ENCODE results near the gene NABP2.
"Not testable (repeated sequence)": the region's sequence is repeated elsewhere in the genome, so short reads cannot be mapped to it uniquely, and the experiment has no call there.

NABP2 gene

DNA sequence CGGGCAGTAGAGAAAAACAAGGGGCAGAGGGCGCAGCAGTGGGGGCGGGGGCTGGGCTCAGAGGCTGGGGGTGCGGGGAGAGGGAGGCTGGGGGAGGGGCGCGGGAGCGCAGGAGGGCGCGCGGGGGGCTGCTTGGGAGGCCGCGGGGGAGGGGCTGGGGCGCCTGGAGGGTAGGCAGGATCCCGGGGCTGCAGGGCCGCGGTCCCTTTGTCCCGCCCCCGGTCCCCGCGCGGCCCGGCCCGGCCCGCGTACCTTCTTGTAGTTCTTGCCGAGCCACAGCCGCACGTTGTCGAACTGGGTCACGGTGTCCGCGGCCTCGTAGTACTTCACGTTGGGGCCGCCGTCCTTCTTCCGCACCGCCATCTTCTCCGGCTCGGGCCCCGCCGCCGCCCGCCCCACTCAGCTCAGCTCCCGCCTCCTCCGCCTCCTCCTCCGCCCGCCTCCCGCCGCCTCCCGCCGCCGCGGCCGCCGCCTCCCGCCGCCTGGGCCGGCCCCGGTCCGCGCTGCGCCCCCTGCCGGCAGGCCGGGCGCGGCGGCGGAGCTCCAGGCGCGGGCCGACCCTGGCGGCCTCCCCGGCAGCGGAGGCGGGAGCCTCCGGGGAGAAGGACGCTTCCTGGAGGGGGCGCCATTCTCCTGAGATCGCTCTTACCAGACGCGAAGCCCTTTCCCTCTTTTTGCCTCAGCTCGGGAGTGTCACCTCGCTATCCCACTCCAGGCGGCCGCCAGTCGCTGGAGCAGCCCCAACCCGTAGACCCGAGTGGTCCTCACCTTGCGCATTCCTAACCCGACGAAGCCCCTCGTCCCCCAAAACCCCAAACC lies 34.8 kb upstream of the NABP2 start, which contains the start of gene SMARCC2:
Gene SMARCC2, minus strand, starts transcription at position 385 of the 819 bp plus-strand sequence. Its CDS starts 22 bp downstream, at position 363.
- TF ChIP-seq, protein P1, sequence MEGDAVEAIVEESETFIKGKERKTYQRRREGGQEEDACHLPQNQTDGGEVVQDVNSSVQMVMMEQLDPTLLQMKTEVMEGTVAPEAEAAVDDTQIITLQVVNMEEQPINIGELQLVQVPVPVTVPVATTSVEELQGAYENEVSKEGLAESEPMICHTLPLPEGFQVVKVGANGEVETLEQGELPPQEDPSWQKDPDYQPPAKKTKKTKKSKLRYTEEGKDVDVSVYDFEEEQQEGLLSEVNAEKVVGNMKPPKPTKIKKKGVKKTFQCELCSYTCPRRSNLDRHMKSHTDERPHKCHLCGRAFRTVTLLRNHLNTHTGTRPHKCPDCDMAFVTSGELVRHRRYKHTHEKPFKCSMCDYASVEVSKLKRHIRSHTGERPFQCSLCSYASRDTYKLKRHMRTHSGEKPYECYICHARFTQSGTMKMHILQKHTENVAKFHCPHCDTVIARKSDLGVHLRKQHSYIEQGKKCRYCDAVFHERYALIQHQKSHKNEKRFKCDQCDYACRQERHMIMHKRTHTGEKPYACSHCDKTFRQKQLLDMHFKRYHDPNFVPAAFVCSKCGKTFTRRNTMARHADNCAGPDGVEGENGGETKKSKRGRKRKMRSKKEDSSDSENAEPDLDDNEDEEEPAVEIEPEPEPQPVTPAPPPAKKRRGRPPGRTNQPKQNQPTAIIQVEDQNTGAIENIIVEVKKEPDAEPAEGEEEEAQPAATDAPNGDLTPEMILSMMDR (IDR thresholded peaks at IDR 0.05; ENCODE audit: low read depth, low read length), result peak; percentile 74
- Histone ChIP-seq H3K4me3 (ENCODE audit: low read depth, low read length) (peak within 1 kb of the TSS; percentile 92), H3K4me1 (no peaks in the 10 kb centered on the region), H3K9me3 (no peaks in the 10 kb centered on the region), H3K27me3 (no peaks in the 10 kb centered on the region), H3K36me3 (peaks cover 18% of the 10 kb centered on the region)
- peak; percentile 96 for DNase-seq

DNA sequence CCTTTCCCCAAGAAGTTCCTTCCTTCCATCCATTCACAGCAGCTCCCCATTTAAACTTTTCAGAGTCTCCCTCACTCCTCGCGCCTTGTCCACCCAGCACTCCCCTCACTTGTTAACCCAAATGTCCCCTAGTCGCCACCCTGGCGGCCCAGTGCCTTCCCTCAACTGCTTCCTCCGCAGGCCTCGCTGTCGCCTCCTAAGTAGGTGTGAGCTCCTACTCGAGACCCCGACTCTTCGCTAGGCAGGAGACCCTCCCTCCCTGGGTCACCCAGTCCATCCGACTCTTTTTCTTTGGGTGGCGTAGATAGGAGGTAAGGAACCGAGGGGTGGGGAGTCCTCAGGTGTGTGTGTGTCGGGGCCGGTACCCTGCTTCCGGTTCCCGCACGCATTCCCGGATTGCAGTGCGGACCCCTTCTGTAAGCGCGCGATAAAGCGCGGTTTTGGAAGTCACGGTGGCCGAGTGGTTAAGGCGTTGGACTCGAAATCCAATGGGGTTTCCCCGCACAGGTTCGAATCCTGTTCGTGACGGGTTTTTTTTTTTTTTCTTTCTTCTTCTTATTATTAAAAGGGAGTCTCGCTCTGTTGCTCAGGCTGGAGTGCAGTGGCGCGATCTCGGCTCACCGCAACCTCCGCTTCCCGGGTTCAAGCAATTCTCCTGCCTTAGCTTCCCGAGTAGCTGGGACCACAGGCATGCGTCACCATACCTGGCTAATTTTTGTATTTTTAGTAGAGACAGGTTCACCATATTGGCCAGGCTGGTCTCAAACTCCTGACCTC lies 34.0 kb upstream of the NABP2 start:
- H3K4me3 ChIP-seq (ENCODE audit: low read depth, low read length), result peak overlapping the region; percentile 92
- H3K9me3 ChIP-seq, result no peaks in the 10 kb centered on the region
- H3K4me1 ChIP-seq, result no peaks in the 10 kb centered on the region
- TF ChIP-seq, protein P1 (IDR thresholded peaks at IDR 0.05; ENCODE audit: low read depth, low read length), result no peak
- DNase-seq, result peak; percentile 79
- no peaks in the 10 kb centered on the region for H3K27me3 ChIP-seq
- peaks cover 10% of the 10 kb centered on the region for H3K36me3 ChIP-seq

DNA sequence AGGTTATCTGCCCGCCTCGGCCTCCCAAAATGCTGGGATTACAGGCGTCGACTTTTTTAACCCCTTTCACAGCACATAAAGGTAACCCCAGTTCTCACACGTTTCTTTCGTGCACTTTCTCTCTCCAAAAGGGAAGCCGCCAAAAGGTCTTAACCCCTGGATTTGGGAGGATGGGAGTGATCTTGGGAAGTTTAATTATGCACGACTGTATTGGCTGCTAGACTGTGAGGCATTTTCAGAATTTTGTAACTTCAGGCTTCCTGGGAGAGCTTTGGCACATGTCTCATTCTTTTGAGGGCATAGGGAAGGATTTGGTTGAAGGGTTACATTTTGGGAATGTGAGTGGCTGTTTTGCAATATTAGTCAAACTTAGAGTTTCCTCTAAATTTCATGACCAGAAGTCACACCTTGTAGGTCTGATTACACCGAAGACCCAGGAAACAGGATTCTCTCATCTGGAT lies 33.4 kb upstream of the NABP2 start:
- peak overlapping the region; percentile 92 for H3K4me3 ChIP-seq (ENCODE audit: low read depth, low read length)
- no peaks in the 10 kb centered on the region for H3K4me1 ChIP-seq
- H3K36me3 ChIP-seq, result peaks cover 7% of the 10 kb centered on the region
- DNase-seq, result no peak
- no peaks in the 10 kb centered on the region for H3K9me3 ChIP-seq
- no peaks in the 10 kb centered on the region for H3K27me3 ChIP-seq
- TF ChIP-seq, protein P1 (IDR thresholded peaks at IDR 0.05; ENCODE audit: low read depth, low read length), result no peak

DNA sequence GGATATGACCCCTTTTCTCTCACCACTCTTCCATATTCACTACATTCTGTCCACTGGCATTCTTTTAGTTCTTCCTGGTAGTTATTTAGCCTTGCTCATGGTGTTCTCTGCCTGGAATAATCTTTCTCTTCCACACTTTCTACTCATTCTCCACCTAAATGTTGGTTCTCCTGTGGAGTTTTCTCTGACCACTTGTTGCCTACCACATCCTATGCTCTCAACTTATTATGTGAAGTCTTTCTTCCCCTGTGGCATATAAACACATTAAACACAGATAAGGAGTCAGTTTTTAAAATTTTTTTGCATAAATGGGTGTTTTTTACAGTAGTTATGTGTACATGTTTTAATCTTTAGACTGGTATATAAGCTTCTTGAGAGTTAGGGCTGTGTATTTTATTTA lies 31.6 kb upstream of the NABP2 start:
- H3K27me3 ChIP-seq, result no peaks in the 10 kb centered on the region
- H3K36me3 ChIP-seq, result no peaks in the 10 kb centered on the region; the same call in 1 of the 2 replicates
- no peaks in the 10 kb centered on the region for H3K9me3 ChIP-seq
- no peak overlapping the region for H3K4me3 ChIP-seq (ENCODE audit: low read depth, low read length)
- DNase-seq, result no peak
- TF ChIP-seq, protein P1 (IDR thresholded peaks at IDR 0.05; ENCODE audit: low read depth, low read length), result no peak
- no peaks in the 10 kb centered on the region for H3K4me1 ChIP-seq

DNA sequence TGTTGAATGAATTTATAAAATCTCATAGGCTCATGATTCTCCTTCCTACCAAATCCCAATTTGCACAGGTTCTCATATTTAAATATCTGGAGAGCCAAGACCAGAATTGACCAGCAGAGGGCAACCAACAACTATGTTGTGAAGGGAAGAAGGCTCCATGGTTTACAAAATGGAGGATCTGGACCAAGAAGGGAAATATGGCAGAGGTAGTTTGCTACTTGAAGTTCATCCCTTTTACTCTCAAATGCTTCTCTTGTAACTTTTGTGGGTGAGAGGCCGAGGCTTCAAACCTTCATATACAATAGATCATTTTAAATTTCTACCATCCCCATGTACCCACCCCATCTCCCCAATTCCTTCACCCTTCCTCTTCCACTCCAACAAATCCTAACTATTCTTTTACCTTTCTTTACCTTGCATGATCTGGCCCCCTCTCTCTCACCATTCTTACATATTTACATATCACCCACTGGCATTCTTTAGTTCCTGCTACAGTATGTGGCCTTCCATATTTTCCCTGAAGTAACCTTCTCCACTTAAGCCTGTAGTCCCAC lies 31.0 kb upstream of the NABP2 start:
- Histone ChIP-seq H3K27me3 (no peaks in the 10 kb centered on the region), H3K4me1 (no peaks in the 10 kb centered on the region), H3K4me3 (ENCODE audit: low read depth, low read length) (no peak overlapping the region), H3K36me3 (no peaks in the 10 kb centered on the region; the same call in 1 of the 2 replicates), H3K9me3 (no peaks in the 10 kb centered on the region)
- TF ChIP-seq, protein P1 (IDR thresholded peaks at IDR 0.05; ENCODE audit: low read depth, low read length), result peak; percentile 90
- DNase-seq, result peak; percentile 86

DNA sequence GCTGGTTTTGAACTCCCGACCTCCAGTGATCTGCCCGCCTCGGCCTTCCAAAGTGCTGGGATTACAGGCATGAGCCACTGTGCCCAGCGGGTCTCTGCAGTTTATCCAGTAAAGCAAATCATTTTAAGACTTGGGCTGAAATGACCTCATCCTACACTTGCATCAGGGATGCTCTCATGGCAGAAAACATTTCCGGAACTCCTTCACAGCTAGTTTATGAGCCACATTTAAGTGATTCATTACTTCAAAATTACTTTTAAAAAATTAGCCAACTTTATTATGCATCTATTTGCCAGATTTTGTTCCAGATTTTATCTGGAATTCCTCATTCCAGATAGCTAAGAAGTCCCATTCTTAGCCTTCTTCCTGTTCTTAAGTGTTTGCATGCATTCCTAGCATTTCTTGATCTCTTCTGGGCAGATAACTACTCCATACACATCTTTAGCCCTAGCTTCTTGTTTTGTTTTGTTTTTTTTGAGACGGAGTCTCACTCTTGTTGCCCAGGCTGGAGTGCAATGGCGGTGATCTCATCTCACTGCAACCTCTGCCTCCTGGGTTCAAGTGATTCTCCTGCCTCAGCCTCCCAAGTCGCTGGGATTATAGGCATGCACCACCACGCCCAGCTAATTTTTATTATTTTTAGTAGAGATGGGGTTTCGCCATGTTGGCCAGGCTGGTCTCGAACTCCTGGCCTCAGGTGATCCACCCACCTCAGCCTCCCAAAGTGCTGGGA lies 27.2 kb upstream of the NABP2 start:
- H3K4me1 ChIP-seq; H3K9me3 ChIP-seq; H3K27me3 ChIP-seq; H3K36me3 ChIP-seq; DNase-seq; H3K4me3 ChIP-seq (ENCODE audit: low read depth, low read length): not testable (repeated sequence)
